Mucosa of stomach (tissue), 1 donor: ENCODE data around the gene ZNF585A.
"Not testable (repeated sequence)": the region's sequence is repeated elsewhere in the genome, so short reads cannot be mapped to it uniquely, and the experiment has no call there.

Experiments
- H3K27me3 ChIP-seq: one replicate; pipeline ENCODE4 v1.7.0; 2013; ENCODE audit warnings: mild to moderate bottlenecking, low read length; ENCODE audit not compliant: control insufficient read depth, insufficient read depth
- H3K36me3 ChIP-seq: one replicate; pipeline ENCODE4 v1.7.0; 2013; ENCODE audit warnings: low read length; ENCODE audit not compliant: control insufficient read depth, insufficient read depth
- H3K4me1 ChIP-seq: one replicate; pipeline ENCODE4 v1.7.0; 2013; ENCODE audit warnings: mild to moderate bottlenecking, low read length; ENCODE audit not compliant: control insufficient read depth, insufficient read depth
- H3K4me3 ChIP-seq: one replicate; pipeline ENCODE4 v1.7.0; 2013; ENCODE audit warnings: low read length
- H3K9ac ChIP-seq: one replicate; pipeline ENCODE4 v1.7.0; 2013; ENCODE audit warnings: mild to moderate bottlenecking, low read length, moderate library complexity
- H3K9me3 ChIP-seq: one replicate; pipeline ENCODE4 v1.7.0; 2013; ENCODE audit warnings: mild to moderate bottlenecking, low read length, moderate library complexity; ENCODE audit not compliant: control insufficient read depth
- donor health status: Pancreatic carcinoma.

The ZNF585A gene

DNA sequence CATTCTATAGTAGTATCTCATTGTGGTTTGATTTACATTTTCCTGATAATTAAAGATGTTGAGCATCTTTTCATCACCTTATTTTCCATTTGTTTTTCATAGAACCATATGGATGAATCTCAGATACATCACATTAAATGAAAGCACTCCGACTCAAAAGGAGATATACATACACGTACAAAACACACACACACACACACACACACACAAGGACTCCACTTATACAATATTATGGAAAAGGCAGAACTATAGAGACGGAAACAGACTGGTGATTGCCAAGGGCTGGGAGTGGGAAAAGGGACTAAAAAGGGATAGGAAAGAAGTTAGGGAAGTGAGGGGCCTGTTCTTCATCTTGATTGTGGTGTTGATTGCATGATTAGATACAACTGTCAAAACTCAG is 24.3 kb downstream of the ZNF585A start:
- Histone ChIP-seq H3K27me3 (no peaks in the 10 kb centered on the region), H3K4me3 (no peak overlapping the region), H3K9me3 (peaks cover 5% of the 10 kb centered on the region), H3K4me1 (no peaks in the 10 kb centered on the region), H3K36me3 (no peaks in the 10 kb centered on the region), H3K9ac (no peak overlapping the region)

DNA sequence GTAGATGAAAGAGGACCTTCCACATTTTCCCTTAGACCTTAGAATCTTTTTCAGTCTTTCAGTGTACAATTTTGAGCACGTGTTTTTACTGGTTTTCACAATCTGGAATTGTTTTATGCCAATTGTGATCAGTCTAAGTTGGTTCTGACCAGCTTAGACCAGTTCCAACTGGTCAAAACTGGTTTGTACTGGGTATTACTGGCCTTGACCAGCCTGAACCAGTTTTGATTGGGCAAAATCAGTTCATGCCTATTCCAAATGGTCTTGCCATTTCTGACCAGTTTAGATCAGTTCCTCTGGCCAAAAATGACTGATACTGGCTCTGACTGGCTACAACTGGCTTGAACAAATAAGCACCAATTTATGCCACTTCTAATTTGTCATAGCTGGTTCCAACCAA is 36.4 kb downstream of the ZNF585A start:
- Histone ChIP-seq H3K36me3 (no peaks in the 10 kb centered on the region), H3K4me3 (no peak overlapping the region), H3K9me3 (peaks cover 33% of the 10 kb centered on the region), H3K27me3 (no peaks in the 10 kb centered on the region), H3K4me1 (no peaks in the 10 kb centered on the region), H3K9ac (no peak overlapping the region)

DNA sequence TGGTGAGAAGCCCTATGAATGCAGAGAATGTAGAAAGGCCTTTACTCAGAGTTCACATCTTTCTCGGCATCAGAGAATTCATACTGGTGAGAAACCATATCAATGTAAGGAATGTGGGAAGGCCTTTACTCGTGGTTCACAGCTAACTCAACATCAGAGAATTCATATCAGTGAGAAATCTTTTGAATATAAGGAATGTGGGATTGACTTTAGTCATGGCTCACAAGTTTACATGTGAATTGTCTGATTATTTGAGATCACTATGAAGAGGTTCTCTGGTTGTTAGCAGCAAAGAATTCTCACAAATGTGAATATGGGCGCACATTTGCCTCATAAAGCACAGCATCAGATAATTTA is 43.7 kb downstream of the ZNF585A start:
- H3K36me3 ChIP-seq = peaks cover 8% of the 10 kb centered on the region
- no peaks in the 10 kb centered on the region for H3K4me1 ChIP-seq
- no peaks in the 10 kb centered on the region for H3K27me3 ChIP-seq
- H3K9ac ChIP-seq = no peak overlapping the region
- peaks cover 61% of the 10 kb centered on the region for H3K9me3 ChIP-seq
- H3K4me3 ChIP-seq = no peak overlapping the region

DNA sequence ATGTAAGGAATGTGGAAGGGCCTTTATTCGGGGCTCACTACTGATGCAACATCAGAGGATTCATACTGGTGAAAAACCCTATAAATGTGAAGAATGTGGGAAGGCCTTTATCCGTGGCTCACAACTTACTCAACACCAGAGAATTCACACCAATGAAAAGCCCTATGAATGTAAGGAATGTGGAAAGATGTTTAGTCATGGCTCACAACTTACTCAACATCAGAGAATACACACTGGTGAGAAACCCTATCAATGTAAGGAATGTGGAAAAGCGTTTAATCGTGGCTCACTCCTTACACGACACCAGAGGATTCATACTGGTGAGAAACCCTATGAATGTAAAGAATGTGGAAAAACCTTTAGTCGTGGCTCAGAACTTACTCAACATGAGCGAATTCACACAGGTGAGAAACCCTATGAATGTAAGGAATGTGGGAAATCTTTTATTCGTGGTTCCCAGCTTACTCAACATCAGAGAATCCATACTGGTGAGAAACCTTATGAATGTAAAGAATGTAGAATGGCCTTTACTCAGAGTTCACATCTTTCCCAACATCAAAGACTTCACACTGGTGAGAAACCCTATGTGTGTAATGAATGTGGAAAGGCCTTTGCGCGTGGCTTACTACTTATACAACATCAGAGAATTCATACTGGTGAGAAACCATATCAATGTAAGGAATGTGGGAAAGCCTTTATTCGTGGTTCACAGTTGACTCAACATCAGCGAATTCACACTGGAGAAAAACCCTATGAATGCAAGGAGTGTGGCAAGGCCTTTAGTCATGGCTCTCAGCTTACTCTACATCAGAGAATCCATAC is 44.3 kb downstream of the ZNF585A start:
- no peak overlapping the region for H3K4me3 ChIP-seq
- no peaks in the 10 kb centered on the region for H3K4me1 ChIP-seq
- H3K9me3 ChIP-seq = peaks cover 55% of the 10 kb centered on the region
- H3K9ac ChIP-seq = no peak overlapping the region
- H3K27me3 ChIP-seq = no peaks in the 10 kb centered on the region
- H3K36me3 ChIP-seq = peaks cover 8% of the 10 kb centered on the region

DNA sequence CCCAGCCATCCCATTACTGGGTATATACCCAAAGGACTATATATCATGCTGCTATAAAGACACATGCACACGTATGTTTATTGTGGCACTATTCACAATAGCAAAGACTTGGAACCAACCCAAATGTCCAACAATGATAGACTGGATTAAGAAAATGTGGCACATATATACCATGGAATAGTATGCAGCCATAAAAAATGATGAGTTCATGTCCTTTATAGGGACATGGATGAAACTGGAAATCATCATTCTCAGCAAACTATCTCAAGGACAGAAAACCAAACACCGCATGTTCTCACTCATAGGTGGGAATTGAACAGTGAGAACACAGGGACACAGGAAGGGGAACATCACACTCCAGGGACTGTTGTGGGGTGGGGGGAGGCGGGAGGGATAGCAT is 50.4 kb downstream of the ZNF585A start:
- H3K4me1 ChIP-seq, H3K27me3 ChIP-seq, H3K9ac ChIP-seq, H3K36me3 ChIP-seq, H3K4me3 ChIP-seq: not testable (repeated sequence)
- peaks cover 10% of the 10 kb centered on the region for H3K9me3 ChIP-seq

- H3K4me3 ChIP-seq = no peak overlapping the region
- H3K9me3 ChIP-seq = peaks cover 30% of the 10 kb centered on the region
- no peaks in the 10 kb centered on the region for H3K4me1 ChIP-seq
- H3K36me3 ChIP-seq = no peaks in the 10 kb centered on the region
- no peak overlapping the region for H3K9ac ChIP-seq
- H3K27me3 ChIP-seq = no peaks in the 10 kb centered on the region
These were observed 58.5 kb downstream of the ZNF585A start for GRCh38 chr19:37114001-37114400.

GRCh38 chr19:37111753-37112152 is 60.7 kb downstream of the ZNF585A start:
- not testable (repeated sequence) for H3K9ac ChIP-seq, H3K27me3 ChIP-seq, H3K4me1 ChIP-seq, H3K4me3 ChIP-seq, H3K36me3 ChIP-seq
- H3K9me3 ChIP-seq = peaks cover 30% of the 10 kb centered on the region

DNA sequence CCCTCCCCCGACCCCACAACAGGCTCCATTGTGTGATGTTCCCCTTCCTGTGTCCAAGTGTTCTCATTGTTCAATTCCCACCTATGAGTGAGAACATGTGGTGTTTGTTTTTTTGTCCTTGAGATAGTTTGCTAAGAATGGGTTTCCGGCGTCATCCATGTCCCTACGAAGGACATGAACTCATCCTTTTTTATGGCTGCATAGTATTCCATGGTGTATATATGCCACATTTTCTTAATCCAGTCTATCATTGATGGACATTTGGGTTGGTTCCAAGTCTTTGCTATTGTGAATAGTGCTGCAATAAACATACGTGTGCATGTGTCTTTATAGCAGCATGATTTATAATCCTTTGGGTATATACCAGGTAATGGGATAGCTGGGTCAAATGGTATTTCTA is 68.4 kb downstream of the ZNF585A start:
- H3K27me3 ChIP-seq, H3K4me3 ChIP-seq, H3K9ac ChIP-seq, H3K4me1 ChIP-seq, H3K36me3 ChIP-seq, H3K9me3 ChIP-seq: not testable (repeated sequence)

- no peak overlapping the region for H3K4me3 ChIP-seq
- H3K27me3 ChIP-seq = no peaks in the 10 kb centered on the region
- H3K4me1 ChIP-seq = no peaks in the 10 kb centered on the region
- H3K36me3 ChIP-seq = no peaks in the 10 kb centered on the region
- H3K9me3 ChIP-seq = peaks cover 11% of the 10 kb centered on the region
- H3K9ac ChIP-seq = no peak overlapping the region
These were observed 73.9 kb downstream of the ZNF585A start for GRCh38 chr19:37098570-37098969.

DNA sequence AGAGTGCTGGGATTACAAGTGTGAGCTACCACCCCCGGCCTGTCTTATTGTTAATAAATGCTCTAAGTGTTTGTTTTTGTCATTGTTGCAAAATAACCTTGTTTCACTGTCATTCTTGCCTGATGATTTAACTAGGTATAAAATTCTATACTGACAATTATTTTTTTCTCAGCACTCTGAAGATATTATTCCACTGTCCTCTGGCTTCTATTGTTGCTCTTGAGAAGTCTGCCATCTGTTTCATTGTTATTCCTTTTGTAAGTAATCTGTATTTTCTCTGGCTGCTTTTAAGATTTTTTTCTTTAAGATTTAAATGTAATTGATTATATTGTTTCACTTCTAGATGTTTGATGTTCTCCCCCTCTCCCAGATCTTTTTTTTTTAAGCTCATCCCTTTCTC is 76.6 kb downstream of the ZNF585A start:
- Histone ChIP-seq H3K4me1 (no peaks in the 10 kb centered on the region), H3K9me3 (peaks cover 11% of the 10 kb centered on the region), H3K4me3 (no peak overlapping the region), H3K36me3 (peaks cover 4% of the 10 kb centered on the region), H3K9ac (no peak overlapping the region), H3K27me3 (no peaks in the 10 kb centered on the region)
